Activated naive CD8-positive, alpha-beta T cell (primary cell): ENCODE measurements around the gene LRRC23.

ENCODE experiments used
- H3K27ac Mint-ChIP-seq: one replicate; pipeline ENCODE4 v1.8.0; 2021; ENCODE audit warnings: mixed read lengths
- H3K27me3 Mint-ChIP-seq: one replicate; pipeline ENCODE4 v1.8.0; 2021; ENCODE audit warnings: mixed read lengths
- H3K36me3 Mint-ChIP-seq: one replicate; pipeline ENCODE4 v1.8.0; 2021; ENCODE audit warnings: mixed read lengths
- H3K4me1 Mint-ChIP-seq: one replicate; pipeline ENCODE4 v1.8.0; 2021; ENCODE audit warnings: low read depth, mixed read lengths
- H3K4me3 Mint-ChIP-seq: one replicate; pipeline ENCODE4 v1.8.0; 2021; ENCODE audit warnings: mild to moderate bottlenecking, mixed read lengths
- H3K9me3 Mint-ChIP-seq: one replicate; pipeline ENCODE4 v1.8.0; 2021; ENCODE audit warnings: low read depth, mixed read lengths

LRRC23 gene

GRCh38 chr12:6950401-6950801, 45.8 kb downstream of the LRRC23 start:
- H3K27ac Mint-ChIP-seq = peak overlapping the region; percentile 98
- no peaks in the 10 kb centered on the region for H3K9me3 Mint-ChIP-seq
- peaks cover 67% of the 10 kb centered on the region for H3K4me1 Mint-ChIP-seq
- H3K27me3 Mint-ChIP-seq = no peaks in the 10 kb centered on the region
- H3K36me3 Mint-ChIP-seq = peaks cover 15% of the 10 kb centered on the region
- peak overlapping the region; percentile 97 for H3K4me3 Mint-ChIP-seq

- Mint-ChIP-seq H3K27me3 (no peaks in the 10 kb centered on the region), H3K27ac (peak within 1 kb of the TSS; percentile 98), H3K4me1 (peaks cover 67% of the 10 kb centered on the region), H3K4me3 (peak within 1 kb of the TSS; percentile 97), H3K9me3 (no peaks in the 10 kb centered on the region), H3K36me3 (peaks cover 15% of the 10 kb centered on the region)
These were observed 46.4 kb downstream of the LRRC23 start, which contains the start of gene PTPN6 for GRCh38 chr12:6950811-6951540. TSS of gene PTPN6 (plus strand) at chr12:6951356. CDS start at chr12:6951513, 157 bp downstream.

GRCh38 chr12:6951551-6952120, 47.0 kb downstream of the LRRC23 start:
- Mint-ChIP-seq H3K9me3 (no peaks in the 10 kb centered on the region), H3K27ac (peak overlapping the region; percentile 98), H3K36me3 (peaks cover 15% of the 10 kb centered on the region), H3K4me3 (peak overlapping the region; percentile 97), H3K4me1 (peaks cover 70% of the 10 kb centered on the region), H3K27me3 (no peaks in the 10 kb centered on the region)

GRCh38 chr12:6952121-6952862, 47.7 kb downstream of the LRRC23 start:
- H3K4me3 Mint-ChIP-seq = peak overlapping the region; percentile 97
- peaks cover 70% of the 10 kb centered on the region for H3K4me1 Mint-ChIP-seq
- H3K9me3 Mint-ChIP-seq = no peaks in the 10 kb centered on the region
- no peaks in the 10 kb centered on the region for H3K27me3 Mint-ChIP-seq
- peaks cover 19% of the 10 kb centered on the region for H3K36me3 Mint-ChIP-seq
- peak overlapping the region; percentile 98 for H3K27ac Mint-ChIP-seq

GRCh38 chr12:6952863-6953441, 48.3 kb downstream of the LRRC23 start:
- peaks cover 19% of the 10 kb centered on the region for H3K36me3 Mint-ChIP-seq
- no peaks in the 10 kb centered on the region for H3K27me3 Mint-ChIP-seq
- peak overlapping the region; percentile 98 for H3K27ac Mint-ChIP-seq
- H3K4me1 Mint-ChIP-seq = peaks cover 68% of the 10 kb centered on the region
- H3K4me3 Mint-ChIP-seq = peak overlapping the region; percentile 97
- no peaks in the 10 kb centered on the region for H3K9me3 Mint-ChIP-seq

GRCh38 chr12:6953442-6954315, 49.1 kb downstream of the LRRC23 start:
- peak overlapping the region; percentile 98 for H3K27ac Mint-ChIP-seq
- H3K9me3 Mint-ChIP-seq = no peaks in the 10 kb centered on the region
- peak overlapping the region; percentile 97 for H3K4me3 Mint-ChIP-seq
- H3K4me1 Mint-ChIP-seq = peaks cover 68% of the 10 kb centered on the region
- no peaks in the 10 kb centered on the region for H3K27me3 Mint-ChIP-seq
- peaks cover 25% of the 10 kb centered on the region for H3K36me3 Mint-ChIP-seq

- peak overlapping the region; percentile 97 for H3K4me3 Mint-ChIP-seq
- peak overlapping the region; percentile 98 for H3K27ac Mint-ChIP-seq
- peaks cover 29% of the 10 kb centered on the region for H3K36me3 Mint-ChIP-seq
- no peaks in the 10 kb centered on the region for H3K27me3 Mint-ChIP-seq
- no peaks in the 10 kb centered on the region for H3K9me3 Mint-ChIP-seq
- peaks cover 68% of the 10 kb centered on the region for H3K4me1 Mint-ChIP-seq
These were observed 49.9 kb downstream of the LRRC23 start for GRCh38 chr12:6954316-6955107.

GRCh38 chr12:6955108-6956020, 50.7 kb downstream of the LRRC23 start:
- Mint-ChIP-seq H3K4me1 (peaks cover 69% of the 10 kb centered on the region), H3K27me3 (no peaks in the 10 kb centered on the region), H3K27ac (peak overlapping the region; percentile 98)

GRCh38 chr12:6956021-6956727, 51.6 kb downstream of the LRRC23 start:
- Mint-ChIP-seq H3K36me3 (peaks cover 32% of the 10 kb centered on the region), H3K27ac (peak overlapping the region; percentile 94), H3K27me3 (no peaks in the 10 kb centered on the region)

More at GRCh38 chr12:6955108-6956020, 50.7 kb downstream of the LRRC23 start:
- H3K4me3 Mint-ChIP-seq = peak overlapping the region; percentile 97
- H3K9me3 Mint-ChIP-seq = no peaks in the 10 kb centered on the region
- H3K36me3 Mint-ChIP-seq = peaks cover 29% of the 10 kb centered on the region

GRCh38 chr12:6957151-6957701, 52.6 kb downstream of the LRRC23 start:
- H3K36me3 Mint-ChIP-seq = peaks cover 30% of the 10 kb centered on the region
- H3K27ac Mint-ChIP-seq = peak overlapping the region; percentile 94
- H3K4me1 Mint-ChIP-seq = peaks cover 81% of the 10 kb centered on the region
- no peaks in the 10 kb centered on the region for H3K27me3 Mint-ChIP-seq
- H3K4me3 Mint-ChIP-seq = peak overlapping the region; percentile 97
- no peaks in the 10 kb centered on the region for H3K9me3 Mint-ChIP-seq

More at GRCh38 chr12:6956021-6956727, 51.6 kb downstream of the LRRC23 start:
- no peaks in the 10 kb centered on the region for H3K9me3 Mint-ChIP-seq
- H3K4me3 Mint-ChIP-seq = peak overlapping the region; percentile 97
- H3K4me1 Mint-ChIP-seq = peaks cover 70% of the 10 kb centered on the region

- H3K9me3 Mint-ChIP-seq = no peaks in the 10 kb centered on the region
- peak overlapping the region; percentile 97 for H3K4me3 Mint-ChIP-seq
- H3K27me3 Mint-ChIP-seq = no peaks in the 10 kb centered on the region
- H3K4me1 Mint-ChIP-seq = peaks cover 84% of the 10 kb centered on the region
- H3K36me3 Mint-ChIP-seq = peaks cover 23% of the 10 kb centered on the region
- peak overlapping the region; percentile 99 for H3K27ac Mint-ChIP-seq
These were observed 53.4 kb downstream of the LRRC23 start for GRCh38 chr12:6957741-6958608.
